HL-60 (cell line): ENCODE results near the gene GTF2A1.

Source experiments
- DNase-seq, 2 experiments: peaks; one replicate each; pipeline ENCODE4 v3.0.0-alpha.2; 2010 to 2020; ENCODE audit warnings: low read depth in 1 of 2, low spot score in 1 of 2
- H3K27ac ChIP-seq: fragments of 250-450 bp; sonication (Bioruptor Pico); replicated peaks from 2 replicates; pipeline ENCODE4 v1.5.1; 2020; ENCODE audit warnings: mild to moderate bottlenecking, moderate library complexity
- H3K27me3 ChIP-seq: fragments of 250-450 bp; sonication (Bioruptor Pico); 2 replicates; pipeline ENCODE4 v1.5.1; 2021; ENCODE audit warnings: mild to moderate bottlenecking, moderate library complexity; ENCODE audit not compliant: insufficient read depth, poor library complexity, severe bottlenecking
- H3K4me3 ChIP-seq: replicated peaks from 2 replicates; pipeline ENCODE4 v1.5.1; 2011; ENCODE audit warnings: mild to moderate bottlenecking, control low read depth, low read length; ENCODE audit not compliant: insufficient read depth
- GABPA ChIP-seq: IDR thresholded peaks from 2 replicates; pipeline ENCODE4 v1.6.1; 2012; ENCODE audit warnings: low read depth
- POLR2AphosphoS5 ChIP-seq: IDR thresholded peaks from 2 replicates; pipeline ENCODE4 v1.6.1; 2012; ENCODE audit warnings: low read depth
- SPI1 ChIP-seq: IDR thresholded peaks from 2 replicates; pipeline ENCODE4 v1.6.1; 2012; ENCODE audit warnings: low read depth, mild to moderate bottlenecking, borderline replicate concordance
- TF ChIP-seq, protein P1 (sequence below): IDR thresholded peaks from 2 replicates; pipeline ENCODE4 v1.6.1; 2012; ENCODE audit warnings: low read depth; ENCODE audit not compliant: insufficient replicate concordance
- TF ChIP-seq, protein P2 (sequence below): IDR thresholded peaks from one replicate; pipeline ENCODE4 v1.5.1; 2011; ENCODE audit warnings: low read length, control low read depth, inconsistent platforms; ENCODE audit not compliant: insufficient read depth

Gene GTF2A1

DNA sequence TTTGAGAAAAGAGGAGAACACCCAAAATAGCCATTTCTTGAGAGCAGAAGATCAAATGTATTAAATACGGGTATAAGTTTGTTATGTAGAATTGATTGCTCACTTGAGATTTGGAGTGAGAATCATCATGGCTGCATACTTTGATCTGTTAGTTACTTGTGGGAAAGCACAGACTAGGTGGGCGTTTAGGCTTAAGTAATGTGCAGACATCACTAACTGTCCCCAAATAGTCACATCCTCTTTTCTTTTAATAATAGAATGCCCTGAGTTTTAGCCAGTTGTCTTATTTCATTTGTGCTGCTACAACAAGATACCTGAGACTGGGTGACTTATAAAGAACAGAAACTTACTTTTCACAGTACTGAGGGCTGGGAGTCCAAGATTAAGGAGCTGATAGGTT, 14.3 kb upstream of the GTF2A1 start:
- no peak overlapping the region for H3K27ac ChIP-seq
- no peaks in the 10 kb centered on the region for H3K27me3 ChIP-seq
- no peak overlapping the region for H3K4me3 ChIP-seq
- no peak for DNase-seq
- TF ChIP-seq, protein P1, sequence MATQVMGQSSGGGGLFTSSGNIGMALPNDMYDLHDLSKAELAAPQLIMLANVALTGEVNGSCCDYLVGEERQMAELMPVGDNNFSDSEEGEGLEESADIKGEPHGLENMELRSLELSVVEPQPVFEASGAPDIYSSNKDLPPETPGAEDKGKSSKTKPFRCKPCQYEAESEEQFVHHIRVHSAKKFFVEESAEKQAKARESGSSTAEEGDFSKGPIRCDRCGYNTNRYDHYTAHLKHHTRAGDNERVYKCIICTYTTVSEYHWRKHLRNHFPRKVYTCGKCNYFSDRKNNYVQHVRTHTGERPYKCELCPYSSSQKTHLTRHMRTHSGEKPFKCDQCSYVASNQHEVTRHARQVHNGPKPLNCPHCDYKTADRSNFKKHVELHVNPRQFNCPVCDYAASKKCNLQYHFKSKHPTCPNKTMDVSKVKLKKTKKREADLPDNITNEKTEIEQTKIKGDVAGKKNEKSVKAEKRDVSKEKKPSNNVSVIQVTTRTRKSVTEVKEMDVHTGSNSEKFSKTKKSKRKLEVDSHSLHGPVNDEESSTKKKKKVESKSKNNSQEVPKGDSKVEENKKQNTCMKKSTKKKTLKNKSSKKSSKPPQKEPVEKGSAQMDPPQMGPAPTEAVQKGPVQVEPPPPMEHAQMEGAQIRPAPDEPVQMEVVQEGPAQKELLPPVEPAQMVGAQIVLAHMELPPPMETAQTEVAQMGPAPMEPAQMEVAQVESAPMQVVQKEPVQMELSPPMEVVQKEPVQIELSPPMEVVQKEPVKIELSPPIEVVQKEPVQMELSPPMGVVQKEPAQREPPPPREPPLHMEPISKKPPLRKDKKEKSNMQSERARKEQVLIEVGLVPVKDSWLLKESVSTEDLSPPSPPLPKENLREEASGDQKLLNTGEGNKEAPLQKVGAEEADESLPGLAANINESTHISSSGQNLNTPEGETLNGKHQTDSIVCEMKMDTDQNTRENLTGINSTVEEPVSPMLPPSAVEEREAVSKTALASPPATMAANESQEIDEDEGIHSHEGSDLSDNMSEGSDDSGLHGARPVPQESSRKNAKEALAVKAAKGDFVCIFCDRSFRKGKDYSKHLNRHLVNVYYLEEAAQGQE = no peak
- TF ChIP-seq GABPA (no peak), SPI1 (no peak), POLR2AphosphoS5 (no peak)
- TF ChIP-seq, protein P2, sequence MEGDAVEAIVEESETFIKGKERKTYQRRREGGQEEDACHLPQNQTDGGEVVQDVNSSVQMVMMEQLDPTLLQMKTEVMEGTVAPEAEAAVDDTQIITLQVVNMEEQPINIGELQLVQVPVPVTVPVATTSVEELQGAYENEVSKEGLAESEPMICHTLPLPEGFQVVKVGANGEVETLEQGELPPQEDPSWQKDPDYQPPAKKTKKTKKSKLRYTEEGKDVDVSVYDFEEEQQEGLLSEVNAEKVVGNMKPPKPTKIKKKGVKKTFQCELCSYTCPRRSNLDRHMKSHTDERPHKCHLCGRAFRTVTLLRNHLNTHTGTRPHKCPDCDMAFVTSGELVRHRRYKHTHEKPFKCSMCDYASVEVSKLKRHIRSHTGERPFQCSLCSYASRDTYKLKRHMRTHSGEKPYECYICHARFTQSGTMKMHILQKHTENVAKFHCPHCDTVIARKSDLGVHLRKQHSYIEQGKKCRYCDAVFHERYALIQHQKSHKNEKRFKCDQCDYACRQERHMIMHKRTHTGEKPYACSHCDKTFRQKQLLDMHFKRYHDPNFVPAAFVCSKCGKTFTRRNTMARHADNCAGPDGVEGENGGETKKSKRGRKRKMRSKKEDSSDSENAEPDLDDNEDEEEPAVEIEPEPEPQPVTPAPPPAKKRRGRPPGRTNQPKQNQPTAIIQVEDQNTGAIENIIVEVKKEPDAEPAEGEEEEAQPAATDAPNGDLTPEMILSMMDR = no peak

DNA sequence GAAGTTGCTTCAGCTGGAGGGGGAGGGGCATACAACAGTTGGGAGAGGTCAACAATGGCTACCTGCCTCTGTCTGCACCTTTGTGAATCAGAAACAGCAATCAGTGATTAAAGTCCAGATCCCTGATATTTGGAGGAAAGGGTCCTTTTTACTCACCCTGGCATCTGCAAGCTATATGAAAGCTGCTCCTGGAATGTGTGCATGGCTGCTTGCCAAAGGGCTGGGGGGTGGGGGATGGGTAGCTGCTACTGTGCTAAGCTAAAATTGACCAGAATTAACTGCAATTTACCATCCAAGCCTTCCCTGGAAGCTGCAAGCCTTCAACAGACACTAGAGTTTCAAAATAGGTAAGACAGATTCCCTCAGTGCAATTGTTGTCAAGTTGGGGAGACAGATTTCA, 13.5 kb upstream of the GTF2A1 start:
- TF ChIP-seq SPI1 = no peak
- no peak for TF ChIP-seq GABPA
- no peak overlapping the region for H3K27ac ChIP-seq
- no peaks in the 10 kb centered on the region for H3K27me3 ChIP-seq
- no peak overlapping the region for H3K4me3 ChIP-seq
- no peak for DNase-seq

DNA sequence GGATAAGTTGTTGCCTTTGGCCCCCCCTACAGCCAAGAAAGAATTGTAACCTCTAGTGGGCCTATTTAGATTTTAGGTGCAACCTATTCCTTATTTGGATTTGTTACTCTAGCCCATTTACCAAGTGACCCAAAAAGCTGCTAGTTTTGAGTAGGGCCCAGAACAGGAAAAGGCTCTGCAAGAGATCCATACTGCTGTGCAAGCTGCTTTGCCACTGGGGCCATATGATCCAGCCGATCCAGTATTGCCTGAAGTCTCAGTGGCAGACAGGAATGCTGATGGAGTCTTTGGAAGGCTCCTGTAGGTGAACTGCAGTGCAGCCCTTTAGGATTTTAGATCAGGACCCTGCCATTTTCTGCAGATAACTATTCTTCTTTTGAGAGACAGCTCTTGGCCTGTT, 12.9 kb upstream of the GTF2A1 start:
- TF ChIP-seq POLR2AphosphoS5 = no peak
- TF ChIP-seq, protein P2 = no peak
- TF ChIP-seq, protein P1 = no peak
- no peak for TF ChIP-seq SPI1
- H3K27me3 ChIP-seq = no peaks in the 10 kb centered on the region
- H3K4me3 ChIP-seq = no peak overlapping the region
- H3K27ac ChIP-seq = no peak overlapping the region
- no peak for DNase-seq

DNA sequence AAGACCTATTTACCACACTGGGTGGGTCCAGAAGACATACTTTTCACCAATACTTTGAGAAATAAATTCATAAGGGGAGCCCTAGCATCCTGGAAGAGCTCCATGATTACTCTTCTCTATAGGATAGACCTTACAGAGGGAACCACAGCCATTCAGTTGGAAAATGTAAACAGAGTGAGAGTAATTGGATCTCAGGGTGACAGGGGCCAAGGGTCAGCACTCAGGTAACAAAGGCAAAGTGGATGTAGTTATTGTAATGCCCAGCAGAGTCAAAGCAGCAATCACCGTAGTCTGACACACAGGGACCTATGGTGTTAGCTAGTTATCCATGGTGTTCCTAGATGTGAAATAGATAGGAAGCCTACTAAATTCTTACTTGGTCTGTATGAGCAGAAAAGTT, 10.8 kb upstream of the GTF2A1 start:
- H3K4me3 ChIP-seq = no peak overlapping the region
- H3K27me3 ChIP-seq = no peaks in the 10 kb centered on the region
- no peak overlapping the region for H3K27ac ChIP-seq
- no peak for DNase-seq
- TF ChIP-seq, protein P1 = no peak
- TF ChIP-seq, protein P2 = no peak
- no peak for TF ChIP-seq POLR2AphosphoS5
- TF ChIP-seq SPI1 = no peak
- no peak for TF ChIP-seq GABPA
